Measurements from ENCODE around the gene MYH8. TPM values are rescaled to one million over a fixed set of nuclear protein-coding genes. Genes with fewer than 3 reads are reported as not detected.

The MYH8 gene
- total and polyA plus RNA-seq, 9 of the 15 experiments (the other 6 are each of a cell fraction or from before 2014, with no cell fraction given): 0.01 to 0.05 (median 0.03) TPM; not detected in 6

DNA sequence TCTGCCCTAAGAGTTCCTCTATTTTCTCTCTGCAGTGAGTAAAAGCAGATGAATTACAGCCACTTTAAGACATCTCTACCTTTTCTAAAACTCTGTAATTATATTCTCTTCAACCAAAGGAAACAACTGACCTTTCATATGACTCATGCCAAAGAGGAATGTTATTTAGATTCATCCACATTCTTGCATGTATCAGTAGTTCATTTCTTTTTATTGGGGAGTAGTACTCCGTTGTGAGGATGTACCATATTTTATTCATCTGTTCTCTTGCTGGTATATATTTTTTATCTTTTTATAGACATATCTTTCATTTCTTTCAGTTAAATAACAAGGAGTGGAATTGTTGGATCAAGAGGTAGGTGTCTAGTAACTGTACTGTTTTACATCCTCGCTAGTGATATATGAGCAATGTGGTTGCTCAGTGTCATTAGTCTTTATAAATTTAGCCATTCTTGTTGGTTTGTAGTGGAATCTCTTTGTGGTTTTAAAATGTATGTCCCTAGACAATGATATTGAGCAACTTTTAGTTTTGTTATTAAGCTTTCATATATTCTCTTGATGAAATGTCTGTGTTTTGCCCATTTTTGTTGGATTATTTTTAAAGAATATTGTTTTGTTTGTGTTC, 7.8 kb upstream of the MYH8 start:
- no TSS peak for BruUV-seq (replicated peaks)
- Histone ChIP-seq H3K9ac (ENCODE audit: insufficient read depth in 1 of 2, low read depth in 2 of 2, low read length in 2 of 2) (no peak overlapping the region), H3K4me2 (ENCODE audit: insufficient read depth, low read length) (no peak overlapping the region), H4K20me1 (replicated peaks; ENCODE audit: control insufficient read depth, insufficient read depth, low read length) (no peaks in the 10 kb centered on the region), H3K4me1 (replicated peaks in 1 of 2; ENCODE audit: control insufficient read depth in 2 of 2, insufficient read depth in 2 of 2, low read length in 2 of 2) (no peaks in the 10 kb centered on the region), H3K9me1 (ENCODE audit: control insufficient read depth, insufficient read depth, low read length) (no peaks in the 10 kb centered on the region), H3K9me3 (replicated peaks; ENCODE audit: control insufficient read depth, insufficient read depth, low read depth, low read length) (no peaks in the 10 kb centered on the region), H3K27me3 (ENCODE audit: control insufficient read depth in 2 of 2, insufficient read depth in 2 of 2, low read length in 2 of 2) (no peaks in the 10 kb centered on the region), H2AFZ (ENCODE audit: low read depth, low read length) (no peak overlapping the region), H3K27ac (ENCODE audit: extremely low read depth, low read depth, low read length) (no peak overlapping the region), H3K36me3 (ENCODE audit: control insufficient read depth, insufficient read depth, low read length) (no peaks in the 10 kb centered on the region), H3K79me2 (ENCODE audit: control insufficient read depth, insufficient read depth, low read length) (no peaks in the 10 kb centered on the region), H3K4me3 (no peak overlapping the region)
- ATAC-seq (no peak), DNase-seq (ENCODE audit: extremely low read depth in 1 of 4, low spot score in 3 of 4) (no peak), FAIRE-seq (no peak)
- in situ Hi-C loops (cut with MboI): no loop called here
- intact Hi-C loops (cut with micrococcal nuclease): no loop called here
- CTCF ChIA-PET (ENCODE audit: low intra/inter-chr PET ratio): no interaction called here
- 0% methylated on average over 2 of the region's 2 CpGs for WGBS (ENCODE audit: insufficient coverage, low coverage, missing lambda C conversion rate)
- no peak for TF ChIP-seq MECOM (CRISPR knock-in tag; IDR thresholded peaks at IDR 0.05)
- TF ChIP-seq, protein P1, sequence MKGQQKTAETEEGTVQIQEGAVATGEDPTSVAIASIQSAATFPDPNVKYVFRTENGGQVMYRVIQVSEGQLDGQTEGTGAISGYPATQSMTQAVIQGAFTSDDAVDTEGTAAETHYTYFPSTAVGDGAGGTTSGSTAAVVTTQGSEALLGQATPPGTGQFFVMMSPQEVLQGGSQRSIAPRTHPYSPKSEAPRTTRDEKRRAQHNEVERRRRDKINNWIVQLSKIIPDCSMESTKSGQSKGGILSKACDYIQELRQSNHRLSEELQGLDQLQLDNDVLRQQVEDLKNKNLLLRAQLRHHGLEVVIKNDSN (CRISPR knock-in tag; IDR thresholded peaks at IDR 0.05): no peak
- TF ChIP-seq, protein P2, sequence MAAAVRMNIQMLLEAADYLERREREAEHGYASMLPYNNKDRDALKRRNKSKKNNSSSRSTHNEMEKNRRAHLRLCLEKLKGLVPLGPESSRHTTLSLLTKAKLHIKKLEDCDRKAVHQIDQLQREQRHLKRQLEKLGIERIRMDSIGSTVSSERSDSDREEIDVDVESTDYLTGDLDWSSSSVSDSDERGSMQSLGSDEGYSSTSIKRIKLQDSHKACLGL (CRISPR knock-in tag; IDR thresholded peaks at IDR 0.05; ENCODE audit: borderline replicate concordance, poor library complexity, severe bottlenecking): no peak
- TF ChIP-seq RNF219 (CRISPR knock-in tag; IDR thresholded peaks at IDR 0.05): no peak
- no peak for TF ChIP-seq SMARCE1 (IDR thresholded peaks at IDR 0.05)
- no peak for TF ChIP-seq KLF13 (tag; IDR thresholded peaks at IDR 0.05; ENCODE audit: borderline replicate concordance, low read depth)
- TF ChIP-seq SIX5 (IDR thresholded peaks at IDR 0.05; ENCODE audit: borderline replicate concordance in 1 of 2, insufficient read depth in 1 of 2, low read depth in 1 of 2, low read length in 2 of 2): no peak
- TF ChIP-seq PHB2 (IDR thresholded peaks at IDR 0.05; ENCODE audit: low read depth): no peak
- no peak for TF ChIP-seq NBN (IDR thresholded peaks at IDR 0.05; ENCODE audit: low read depth)
- TF ChIP-seq ZNF146 (CRISPR knock-in tag; IDR thresholded peaks at IDR 0.05; ENCODE audit: unreplicated experiment): no peak
- TF ChIP-seq KAT8 (IDR thresholded peaks at IDR 0.05; ENCODE audit: low read depth): no peak
- no peak for TF ChIP-seq SRF (CRISPR knock-in tag; IDR thresholded peaks at IDR 0.05)
- no peak for TF ChIP-seq ZBED1 (IDR thresholded peaks at IDR 0.05)
- TF ChIP-seq EGR1 (conservative IDR thresholded peaks at IDR 0.05): no peak
- TF ChIP-seq MTA1 (IDR thresholded peaks at IDR 0.05; ENCODE audit: borderline replicate concordance): no peak
- no peak for TF ChIP-seq FOXK1 (CRISPR knock-in tag; IDR thresholded peaks at IDR 0.05; ENCODE audit: borderline replicate concordance)
- POLR2A ChIA-PET: no interaction called here

All from K562 (cell line).